ENCODE data around the gene PRSS21.
A peak's percentile ranks its signal among the peaks of the same experiment; 100 is the strongest.

PRSS21 gene, protein sequence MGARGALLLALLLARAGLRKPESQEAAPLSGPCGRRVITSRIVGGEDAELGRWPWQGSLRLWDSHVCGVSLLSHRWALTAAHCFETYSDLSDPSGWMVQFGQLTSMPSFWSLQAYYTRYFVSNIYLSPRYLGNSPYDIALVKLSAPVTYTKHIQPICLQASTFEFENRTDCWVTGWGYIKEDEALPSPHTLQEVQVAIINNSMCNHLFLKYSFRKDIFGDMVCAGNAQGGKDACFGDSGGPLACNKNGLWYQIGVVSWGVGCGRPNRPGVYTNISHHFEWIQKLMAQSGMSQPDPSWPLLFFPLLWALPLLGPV

DNA sequence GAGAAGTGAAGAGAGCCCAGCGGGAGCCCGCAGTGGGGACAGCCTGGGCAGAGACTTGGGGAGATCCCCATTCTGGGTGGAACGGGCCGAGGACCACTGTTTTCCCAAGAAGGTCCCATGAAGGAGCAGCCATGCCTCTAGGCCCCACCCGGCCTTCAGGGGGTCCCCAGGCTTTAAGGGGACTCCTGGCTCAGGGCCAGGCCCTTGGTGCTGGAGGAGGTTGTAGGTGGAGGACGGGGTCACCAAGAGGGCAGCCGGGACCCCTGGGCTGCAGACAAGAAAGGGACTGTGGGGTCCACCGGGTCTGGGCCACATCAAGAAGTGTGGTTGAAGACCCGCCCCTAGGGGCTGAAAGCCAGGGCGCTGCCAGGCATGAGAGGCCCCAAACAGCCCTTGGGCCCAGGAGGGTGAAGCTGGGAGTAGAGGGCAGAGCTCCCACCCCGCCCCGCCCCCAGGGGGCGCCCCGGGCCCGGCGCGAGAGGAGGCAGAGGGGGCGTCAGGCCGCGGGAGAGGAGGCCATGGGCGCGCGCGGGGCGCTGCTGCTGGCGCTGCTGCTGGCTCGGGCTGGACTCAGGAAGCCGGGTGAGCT is at the start of gene PRSS21:
Gene PRSS21, plus strand, starts transcription at position 487 of the 589 bp plus-strand sequence. Its CDS starts 32 bp downstream, at position 519.
- DNase-seq, result peak; percentile 57

DNA sequence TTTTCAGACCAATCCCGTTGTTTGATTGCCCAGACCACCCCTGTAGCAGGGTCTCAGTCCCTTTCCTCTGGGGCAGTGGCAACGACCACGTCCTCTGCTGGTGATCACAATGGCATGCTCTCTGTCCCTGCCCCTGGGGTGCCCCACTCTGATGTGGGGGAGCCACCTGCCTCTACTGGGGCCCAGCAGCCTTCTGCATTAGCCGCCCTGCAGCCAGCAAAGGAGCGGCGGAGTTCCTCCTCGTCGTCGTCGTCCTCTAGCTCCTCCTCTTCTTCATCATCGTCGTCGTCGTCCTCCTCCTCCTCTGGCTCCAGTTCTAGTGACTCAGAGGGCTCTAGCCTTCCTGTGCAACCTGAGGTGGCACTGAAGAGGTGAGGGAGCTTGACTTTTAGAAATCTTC is 49.1 kb upstream of the PRSS21 start:
- no peak for DNase-seq

DNA sequence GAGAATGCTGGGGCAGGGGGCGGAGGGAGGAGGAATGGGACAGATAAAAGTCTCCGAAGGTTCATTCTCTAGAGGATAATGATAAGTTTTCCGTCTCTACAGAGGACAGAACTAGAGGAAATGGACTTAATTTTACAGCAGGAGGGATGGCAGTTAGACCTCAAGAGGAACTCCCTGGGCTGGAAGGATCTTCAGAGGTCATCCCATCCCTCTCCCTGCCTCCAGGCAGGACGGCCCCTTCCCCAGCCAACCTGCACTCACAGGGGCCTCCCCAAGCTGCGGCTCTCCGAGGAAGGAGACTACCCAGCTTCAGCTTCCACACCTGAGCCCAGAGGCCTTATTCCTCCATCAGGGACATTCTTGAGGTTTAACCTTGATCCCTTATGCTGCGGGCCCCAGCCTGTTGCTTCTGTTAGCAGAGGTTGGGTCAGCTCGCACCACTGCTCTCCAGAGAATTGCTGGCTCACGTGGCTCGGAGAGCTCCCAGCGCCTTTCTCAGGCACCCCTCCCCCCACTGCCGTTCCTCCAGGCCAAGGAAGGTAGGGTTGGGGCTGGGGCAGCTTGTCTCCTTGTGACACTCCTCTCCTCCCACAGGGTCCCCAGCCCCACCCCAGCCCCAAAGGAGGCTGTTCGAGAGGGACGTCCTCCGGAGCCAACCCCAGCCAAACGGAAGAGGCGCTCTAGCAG is 48.5 kb upstream of the PRSS21 start:
- no peak for DNase-seq

DNA sequence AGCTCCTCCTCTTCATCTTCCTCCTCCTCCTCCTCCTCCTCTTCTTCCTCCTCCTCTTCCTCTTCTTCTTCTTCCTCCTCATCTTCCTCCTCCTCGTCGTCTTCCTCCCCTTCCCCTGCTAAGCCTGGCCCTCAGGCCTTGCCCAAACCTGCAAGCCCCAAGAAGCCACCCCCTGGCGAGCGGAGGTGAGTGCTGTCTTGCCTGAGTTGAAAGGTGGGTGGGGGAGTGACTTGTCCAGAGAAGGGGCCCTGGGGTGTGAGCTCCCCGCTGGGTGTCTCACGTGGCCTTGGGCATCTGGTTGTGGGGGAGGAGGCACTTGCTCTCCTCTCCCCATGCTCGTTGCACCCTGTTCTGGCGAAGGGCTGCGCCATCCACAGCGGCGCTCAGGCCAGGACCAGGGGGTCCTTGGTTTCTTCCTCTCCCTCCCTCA is 47.9 kb upstream of the PRSS21 start:
- DNase-seq, result no peak

DNA sequence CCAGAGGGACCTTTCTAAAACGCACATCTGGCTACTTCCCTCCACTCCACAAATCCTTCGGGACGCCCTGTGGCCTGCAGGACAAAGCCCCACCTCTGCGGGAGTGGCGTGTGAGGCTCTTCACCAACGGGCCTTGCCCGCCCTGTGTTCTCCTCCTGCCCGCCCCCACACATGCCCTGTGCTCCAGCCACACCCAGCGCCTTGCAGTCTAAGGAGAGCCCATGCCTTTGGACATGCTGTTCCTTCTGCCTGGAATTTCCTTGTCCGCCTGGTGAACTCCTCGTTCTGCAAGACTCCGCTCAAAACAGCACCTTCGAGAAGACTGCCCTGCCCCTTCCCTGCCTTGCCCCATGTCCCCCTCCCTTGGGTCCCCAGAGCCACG is 47.4 kb upstream of the PRSS21 start:
- DNase-seq, result no peak

DNA sequence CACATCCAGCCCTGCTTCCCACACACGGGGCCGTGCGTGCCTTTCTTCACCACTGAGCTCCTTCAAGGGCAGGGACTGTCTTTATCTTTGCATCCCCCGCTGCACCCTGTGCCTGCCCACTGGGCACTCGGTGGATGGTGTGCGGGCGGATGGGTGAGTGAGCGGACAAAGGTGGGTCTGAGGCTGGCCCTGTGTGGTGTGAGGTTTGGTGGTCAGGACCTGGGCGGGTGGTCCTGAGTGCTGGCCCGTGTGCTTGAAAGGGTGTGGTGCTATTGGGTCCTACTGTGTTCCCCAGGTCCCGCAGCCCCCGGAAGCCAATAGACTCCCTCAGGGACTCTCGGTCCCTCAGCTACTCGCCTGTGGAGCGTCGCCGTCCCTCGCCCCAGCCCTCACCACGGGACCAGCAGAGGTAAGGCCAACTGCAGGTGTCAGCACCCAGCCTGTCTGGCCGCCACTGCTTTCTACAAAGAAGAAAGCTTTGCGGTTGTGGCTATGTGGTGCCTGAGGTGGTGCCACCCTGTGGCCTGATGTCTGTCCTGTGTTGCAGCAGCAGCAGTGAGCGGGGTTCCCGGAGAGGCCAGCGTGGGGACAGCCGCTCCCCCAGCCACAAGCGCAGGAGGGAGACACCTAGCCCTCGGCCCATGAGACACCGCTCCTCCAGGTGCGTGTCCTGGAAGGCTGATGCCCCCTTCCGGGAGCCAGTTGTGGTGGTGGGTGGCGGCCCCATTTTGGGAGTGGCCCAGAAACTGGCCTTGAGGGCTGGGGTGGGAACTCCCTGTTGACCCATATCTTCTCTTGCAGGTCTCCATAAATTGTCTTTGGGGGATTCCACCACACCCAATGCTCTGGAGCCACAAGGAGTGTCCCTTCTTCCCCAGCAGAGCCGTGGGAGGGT is 46.7 kb upstream of the PRSS21 start:
- no peak for DNase-seq

DNA sequence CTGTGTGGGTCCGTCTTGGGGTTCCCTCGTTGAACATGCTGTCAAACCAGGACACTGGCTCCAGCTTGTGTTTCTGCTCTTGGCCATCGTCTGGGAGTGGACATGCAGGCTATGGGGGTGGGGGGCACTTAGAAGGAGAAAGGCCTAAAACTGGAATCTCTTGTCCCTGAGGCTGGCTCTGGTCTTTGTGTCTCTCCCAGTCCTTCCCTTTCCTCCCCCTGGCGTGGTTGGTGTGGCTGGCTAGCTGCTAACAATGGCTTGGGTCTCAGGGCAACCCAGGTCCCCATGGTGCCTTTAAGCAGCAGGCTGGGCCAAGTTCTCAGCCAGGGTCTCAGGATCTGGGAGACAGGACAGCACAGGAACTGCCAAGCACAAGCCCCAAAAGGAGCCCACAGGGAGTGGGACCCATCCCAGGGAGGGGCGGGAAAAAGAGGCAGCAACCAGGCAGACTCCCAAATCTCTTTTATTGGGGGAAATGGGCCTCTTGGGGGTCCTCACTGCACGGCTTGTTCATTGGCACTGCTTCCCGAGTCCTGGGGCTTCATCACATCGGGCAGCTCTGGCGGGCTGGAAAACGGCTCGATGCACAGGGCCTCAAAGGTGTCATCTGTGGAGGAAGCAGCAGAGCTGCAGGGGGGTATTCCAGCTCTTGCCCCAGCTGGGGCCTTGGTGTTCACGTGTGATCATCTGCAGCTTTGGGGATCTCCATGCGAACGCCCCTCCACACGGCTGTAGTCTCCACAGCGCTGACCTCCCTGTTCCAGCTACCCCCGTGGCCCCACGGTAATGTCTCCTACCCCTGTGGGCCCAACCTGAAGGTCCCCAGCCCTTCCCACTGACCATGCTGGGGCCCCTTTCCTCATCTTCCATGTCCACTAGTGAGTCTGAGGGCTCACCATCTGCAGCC is 45.3 kb upstream of the PRSS21 start:
- DNase-seq, result no peak

DNA sequence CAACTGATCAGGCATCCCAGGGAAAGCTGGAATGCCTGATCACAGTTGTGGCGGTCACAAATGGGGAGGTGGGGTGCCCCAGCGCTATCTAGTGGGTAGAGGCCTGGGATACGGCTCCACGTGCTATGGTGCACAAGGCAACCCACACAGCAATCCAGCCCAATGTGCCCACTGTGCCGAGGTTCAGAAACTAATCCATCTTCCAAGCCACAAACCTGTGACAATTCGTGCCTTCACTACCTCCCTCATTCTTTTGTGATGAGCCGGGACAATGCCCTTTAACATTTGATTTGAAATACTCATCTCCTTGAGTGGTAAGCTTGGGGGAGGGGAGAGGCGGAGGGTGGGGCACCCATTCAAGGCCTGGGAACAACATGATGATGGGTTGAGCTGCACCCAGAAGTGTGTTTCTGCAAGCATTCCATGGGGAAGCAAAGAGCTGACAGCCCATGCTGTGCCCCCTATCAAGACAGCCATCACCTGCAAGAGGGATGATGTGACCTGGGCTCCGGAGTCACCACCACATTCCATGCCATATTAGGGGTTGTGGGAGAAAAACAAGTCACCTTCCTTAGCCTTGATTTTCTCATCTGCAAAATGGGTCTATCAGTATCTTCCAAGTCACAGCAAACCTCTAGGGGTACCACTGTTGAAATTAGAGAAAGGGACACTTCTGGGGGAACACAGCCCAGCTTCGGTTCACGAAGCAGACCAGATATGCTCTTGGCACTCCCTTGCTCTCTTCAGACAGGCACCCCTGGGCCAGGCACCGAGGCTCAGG is 43.7 kb upstream of the PRSS21 start:
- no peak for DNase-seq

DNA sequence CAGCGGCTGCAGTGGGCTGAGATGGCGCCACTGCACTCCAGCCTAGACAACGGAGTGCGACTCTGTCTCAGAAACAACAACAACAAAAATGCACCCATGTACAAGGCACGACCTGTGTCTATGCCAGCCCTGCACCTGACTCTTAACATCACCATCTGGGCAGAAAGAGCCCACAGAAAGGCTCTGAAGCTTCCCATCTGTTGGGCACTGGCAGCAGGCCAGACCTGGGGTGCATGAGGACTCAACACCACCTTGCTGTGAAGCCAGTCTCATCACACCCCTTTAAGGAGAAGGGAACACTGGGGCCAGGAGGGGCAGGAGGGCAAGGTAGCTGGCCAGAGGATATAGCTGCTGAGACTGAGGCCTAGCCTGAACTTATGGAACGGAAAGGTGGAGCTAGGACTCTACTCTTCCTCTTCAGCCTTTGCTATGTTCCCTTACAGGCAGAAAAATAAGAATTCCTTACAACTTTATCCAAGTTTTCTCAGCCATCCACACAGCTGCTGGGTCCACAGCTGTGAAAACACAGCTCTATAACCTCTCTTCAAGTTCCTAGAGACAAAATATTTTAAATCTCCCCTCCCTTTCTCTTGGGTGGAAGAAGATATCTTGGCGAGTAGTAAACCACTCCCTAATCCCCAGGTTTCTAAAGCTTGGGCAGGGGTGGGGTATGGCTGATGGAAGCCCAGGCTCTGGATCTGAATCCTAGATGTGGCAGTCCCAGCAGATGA is 42.7 kb upstream of the PRSS21 start:
- DNase-seq, result no peak

DNA sequence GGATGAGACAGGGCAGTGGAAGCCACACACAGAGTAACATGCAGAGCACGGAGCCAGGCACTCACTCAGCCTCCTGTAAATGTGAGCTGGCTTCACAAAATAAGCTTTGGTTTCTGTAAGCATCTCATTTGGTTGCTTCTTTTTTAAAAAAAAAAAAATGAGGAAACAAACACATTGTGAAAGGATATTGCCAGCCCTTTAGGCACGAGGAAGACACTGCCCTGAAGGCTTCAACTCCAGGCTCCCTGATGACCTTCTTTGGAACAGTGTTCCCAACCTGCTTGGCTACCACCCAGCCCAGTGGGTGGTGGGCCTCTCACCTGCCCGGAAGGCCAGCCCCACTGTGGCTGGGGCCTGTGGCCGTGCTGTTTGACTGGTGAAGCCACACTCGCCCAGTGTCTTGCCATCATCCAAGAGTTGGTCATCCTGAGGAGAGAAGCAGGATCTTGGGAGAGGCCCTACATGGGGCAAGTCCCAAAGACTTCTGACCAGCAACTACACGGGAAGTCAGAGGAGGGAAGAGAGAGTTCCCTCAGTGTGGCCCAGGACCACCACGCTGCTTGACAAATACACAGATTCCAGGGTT is 41.8 kb upstream of the PRSS21 start:
- no peak for DNase-seq

DNA sequence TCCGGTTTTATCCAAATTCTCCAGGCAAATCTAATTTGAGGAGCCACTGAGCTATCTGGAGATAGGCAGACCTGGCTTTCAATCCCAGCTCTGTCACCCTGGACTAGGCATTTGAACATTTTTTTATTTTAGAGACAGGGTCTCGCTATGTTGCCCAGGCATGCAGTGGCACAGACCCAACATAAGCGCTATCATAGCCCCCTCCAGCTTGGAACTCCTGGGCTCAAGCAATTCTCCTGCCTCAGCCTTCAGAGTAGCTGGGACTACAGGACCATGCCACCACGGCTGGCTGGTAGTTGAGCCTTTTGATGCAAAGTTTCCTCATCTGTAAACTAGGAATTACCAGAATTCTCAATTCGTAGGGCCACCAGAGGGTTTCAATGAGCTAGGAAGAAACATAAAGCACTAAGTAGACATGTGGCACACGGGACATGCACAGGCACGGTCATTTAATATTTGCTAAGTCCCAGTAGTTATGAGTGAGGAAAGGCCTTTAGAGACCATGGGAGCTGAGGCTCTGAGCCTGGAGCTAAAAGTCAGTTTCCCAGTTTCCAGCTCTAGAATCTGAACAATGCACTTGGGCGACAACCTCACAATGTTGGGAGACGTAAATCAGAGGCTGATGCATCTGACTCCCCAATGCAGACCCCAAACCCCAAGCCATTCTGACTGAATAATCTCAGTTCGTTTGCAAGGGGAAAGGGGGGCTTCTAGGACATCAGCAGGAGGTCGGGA is 41.1 kb upstream of the PRSS21 start:
- no peak for DNase-seq

DNA sequence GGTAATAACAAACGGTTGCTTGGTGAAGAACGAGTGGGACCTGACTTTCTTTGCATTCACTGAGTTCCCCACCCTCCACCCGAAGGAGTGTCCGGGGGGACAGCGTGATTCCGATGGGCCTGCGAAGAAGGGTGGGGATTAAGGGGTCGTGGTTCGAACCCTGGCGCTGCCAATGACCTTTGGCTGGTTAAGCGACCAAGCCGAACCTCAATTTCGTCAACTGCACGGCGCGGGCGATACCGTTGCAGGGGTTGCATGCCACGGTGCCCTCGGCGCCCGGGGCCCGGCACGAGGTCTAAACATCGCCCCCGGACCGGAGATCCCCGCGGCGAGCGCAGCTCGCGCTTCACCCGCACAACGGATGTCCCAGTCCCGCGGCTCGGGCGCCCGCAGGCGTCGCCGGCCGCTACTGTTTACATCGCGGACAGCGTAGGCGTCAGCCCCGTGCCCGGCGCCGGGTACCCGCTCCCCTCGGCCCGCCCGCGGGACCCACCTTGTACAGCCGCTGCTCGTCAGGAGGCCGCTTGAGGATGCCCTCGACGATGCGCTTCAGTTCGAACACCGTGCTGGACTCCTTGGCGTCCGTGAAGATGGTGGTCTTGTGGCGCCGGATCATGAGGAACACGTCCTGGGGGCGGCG is 40.4 kb upstream of the PRSS21 start:
- DNase-seq, result no peak

DNA sequence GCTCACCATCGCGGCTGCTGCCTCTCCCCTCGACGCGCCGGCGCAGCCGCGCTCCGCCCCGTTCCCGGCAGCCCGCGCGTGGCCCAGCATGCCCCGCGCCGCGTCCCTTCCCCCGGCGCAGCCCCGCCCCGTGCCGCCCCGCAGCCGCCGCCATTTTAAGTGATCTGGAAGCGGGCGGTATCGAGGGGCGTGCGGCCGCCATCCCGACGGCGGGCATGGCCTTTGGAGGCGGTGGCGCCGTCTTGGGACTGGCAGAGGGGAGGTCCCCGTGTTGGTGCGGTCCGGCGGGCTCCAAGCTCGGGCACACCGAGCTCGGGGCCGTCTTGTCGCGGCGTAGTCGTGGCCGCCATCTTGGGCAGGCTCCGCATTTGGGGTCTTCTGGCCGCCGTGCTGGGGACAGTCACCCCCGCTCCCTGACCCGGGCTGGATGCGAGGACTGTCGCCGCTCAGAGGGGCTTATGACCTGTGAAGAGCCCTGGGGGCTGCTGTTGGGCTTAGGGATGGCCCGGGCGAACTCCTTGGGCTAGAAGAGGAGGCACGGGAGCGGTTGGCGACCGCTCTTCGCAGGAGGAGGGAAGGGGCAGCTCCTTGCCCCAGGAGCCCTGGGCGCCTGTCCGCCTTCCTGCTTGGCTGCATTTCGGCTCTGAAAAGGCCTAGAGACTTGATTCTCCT is 39.7 kb upstream of the PRSS21 start, which contains the start of gene ELOB:
Gene ELOB, minus strand, starts transcription at position 50 of the 672 bp plus-strand sequence. Its CDS starts 41 bp downstream, at position 9.
- peak; percentile 91 for DNase-seq

DNA sequence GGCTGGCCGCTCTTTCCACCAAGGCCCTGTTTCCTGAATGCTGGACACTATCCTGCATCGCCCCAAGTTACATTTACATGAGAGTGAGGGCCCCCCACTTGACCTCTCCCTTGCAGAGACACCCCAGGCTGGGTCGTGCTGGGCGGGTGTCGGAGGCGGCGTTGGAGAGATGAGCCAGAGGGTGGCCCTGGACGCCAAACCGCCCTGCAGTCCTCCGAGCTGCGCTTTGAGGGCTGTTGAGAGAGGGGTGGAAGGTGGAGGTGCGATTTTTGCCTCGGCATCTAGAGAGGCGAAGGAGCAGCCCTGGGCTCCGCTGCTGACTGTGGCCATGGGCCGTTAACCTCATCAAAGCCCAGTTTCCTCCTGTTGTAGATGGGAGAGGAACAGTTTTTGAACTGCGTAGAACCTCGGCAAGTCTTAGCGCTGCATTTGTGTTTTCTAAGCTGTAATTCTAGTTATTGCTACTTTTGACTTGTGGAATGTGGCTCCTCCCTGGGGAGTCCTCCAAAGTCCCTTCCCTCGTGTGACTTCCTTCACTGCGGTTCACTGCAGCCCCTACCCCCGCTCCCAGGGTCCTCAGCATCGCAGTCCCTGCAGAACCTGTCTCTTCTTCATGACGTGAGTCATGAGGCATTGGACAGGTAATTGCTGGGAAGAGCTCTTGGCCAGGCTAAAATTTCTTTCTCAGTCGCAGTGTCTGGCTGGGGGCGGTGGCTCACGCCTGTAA is 39.0 kb upstream of the PRSS21 start:
- DNase-seq, result no peak

DNA sequence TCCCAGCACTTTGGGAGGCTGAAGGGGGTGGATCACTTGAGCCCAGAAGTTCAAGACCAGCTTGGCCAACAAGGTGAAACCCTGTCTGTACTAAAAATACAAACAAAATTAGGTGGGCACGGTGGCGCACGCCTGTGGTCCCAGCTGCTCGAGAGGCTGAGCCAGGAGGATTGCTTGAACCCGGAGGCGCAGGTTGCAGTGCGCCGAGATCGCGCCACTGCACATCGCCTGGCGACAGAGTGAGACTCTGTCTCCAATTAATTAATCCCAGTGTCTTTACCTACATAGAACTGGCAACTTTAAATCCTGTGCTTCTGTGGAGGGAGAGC is 38.4 kb upstream of the PRSS21 start:
- no peak for DNase-seq

DNA sequence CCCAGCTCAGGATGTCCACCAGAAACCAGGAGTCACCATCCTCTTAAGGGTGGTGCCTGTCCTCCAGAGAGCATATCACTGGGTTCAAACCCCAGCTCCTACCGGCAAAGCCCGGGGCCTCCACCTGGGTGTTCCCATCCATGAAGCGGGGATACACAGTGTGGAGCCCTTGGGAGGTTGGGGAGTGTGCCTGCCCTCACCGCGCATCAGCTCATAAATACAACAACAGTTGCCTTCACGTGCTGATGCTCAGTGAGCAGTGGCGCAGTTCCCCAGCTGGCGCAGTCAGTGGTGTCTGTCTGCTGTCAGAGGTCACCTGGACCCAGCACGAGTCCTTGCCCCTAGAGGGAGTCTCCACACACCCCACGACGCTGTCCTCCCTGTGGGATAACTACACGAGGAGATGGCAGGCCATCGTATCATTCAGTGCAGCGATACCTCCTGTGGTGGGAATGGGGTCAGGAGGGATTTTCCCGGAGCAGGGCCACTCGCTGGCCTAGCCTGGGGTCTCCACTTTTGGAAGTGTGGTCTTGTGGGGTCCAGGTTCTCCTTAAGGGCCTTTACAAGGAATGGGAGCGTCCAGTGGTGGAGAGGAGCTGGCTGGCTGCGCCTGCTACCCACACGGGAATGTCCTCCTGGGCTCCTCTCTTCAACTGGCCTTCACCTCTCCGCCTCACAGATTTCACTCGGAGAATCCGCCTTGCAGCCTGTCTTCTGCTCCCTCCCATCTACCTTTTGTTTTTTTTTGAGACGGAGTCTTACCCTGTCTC is 37.7 kb upstream of the PRSS21 start:
- no peak for DNase-seq

All from activated T-cell treated with anti-CD3 and anti-CD28 coated beads, Interleukin-2, amount 50 U/mL, for 1 hour (primary cell).